Stimulated activated CD8-positive, alpha-beta memory T cell treated with anti-CD3 and anti-CD28 coated beads, Interleukin-4, amount 100 ng/mL, for 48 hours (primary cell): Measurements from ENCODE around the gene SP1.
"Not testable (repeated sequence)": the region's sequence is repeated elsewhere in the genome, so short reads cannot be mapped to it uniquely, and the experiment has no call there.

ENCODE experiments used
- DNase-seq: peaks from one replicate; pipeline ENCODE4 v3.0.0-alpha.2; 2020

The SP1 gene

DNA sequence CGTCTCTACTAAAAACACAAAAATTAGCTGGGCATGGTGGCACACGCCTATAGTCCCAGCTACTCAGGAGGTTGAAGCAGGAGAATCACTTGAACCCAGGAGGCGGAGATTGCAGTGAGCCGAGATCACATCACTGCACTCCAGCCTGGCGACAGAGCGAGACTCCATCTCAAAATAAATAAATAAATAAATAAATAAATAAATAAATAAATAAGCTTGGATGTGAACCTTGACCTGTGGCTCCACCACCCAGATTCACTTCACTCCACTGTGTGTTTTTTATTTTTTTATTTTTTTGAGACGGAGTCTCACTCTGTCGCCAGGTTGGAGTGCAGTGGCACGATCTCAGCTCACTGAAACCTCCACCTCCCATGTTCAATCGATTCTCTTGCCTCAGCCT is 18.3 kb upstream of the SP1 start:
- not testable (repeated sequence) for DNase-seq

DNA sequence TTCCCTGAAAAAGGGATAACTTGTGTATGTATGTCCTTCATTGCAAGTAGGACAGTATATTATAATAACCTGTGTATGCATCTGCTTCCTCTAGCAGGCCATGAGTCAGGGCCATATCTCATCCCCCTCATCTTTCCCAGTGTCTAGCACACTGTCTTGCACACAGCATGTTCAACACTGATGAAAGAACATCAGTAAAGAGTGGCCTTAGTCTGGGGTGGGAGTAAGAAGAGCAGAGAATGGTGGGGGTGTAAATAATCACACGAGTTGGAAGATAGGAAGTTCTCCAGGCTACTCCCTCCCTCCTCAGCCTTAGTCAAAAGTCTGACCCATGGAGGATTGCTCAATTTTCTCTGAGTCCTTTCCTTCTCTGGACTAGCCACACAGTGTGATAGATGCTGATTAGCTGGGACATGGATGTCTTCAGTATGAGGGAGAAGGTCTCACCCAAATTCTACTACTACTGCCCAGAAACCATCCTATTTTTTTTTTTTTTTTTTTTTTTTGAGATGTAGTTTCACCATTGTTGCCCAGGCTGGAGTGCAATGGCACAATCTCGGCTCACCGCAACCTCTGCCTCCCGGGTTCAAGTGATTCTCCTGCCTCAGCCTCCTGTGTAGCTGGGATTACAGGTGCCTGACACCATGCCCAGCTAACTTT is 14.6 kb upstream of the SP1 start:
- DNase-seq, result no peak

DNA sequence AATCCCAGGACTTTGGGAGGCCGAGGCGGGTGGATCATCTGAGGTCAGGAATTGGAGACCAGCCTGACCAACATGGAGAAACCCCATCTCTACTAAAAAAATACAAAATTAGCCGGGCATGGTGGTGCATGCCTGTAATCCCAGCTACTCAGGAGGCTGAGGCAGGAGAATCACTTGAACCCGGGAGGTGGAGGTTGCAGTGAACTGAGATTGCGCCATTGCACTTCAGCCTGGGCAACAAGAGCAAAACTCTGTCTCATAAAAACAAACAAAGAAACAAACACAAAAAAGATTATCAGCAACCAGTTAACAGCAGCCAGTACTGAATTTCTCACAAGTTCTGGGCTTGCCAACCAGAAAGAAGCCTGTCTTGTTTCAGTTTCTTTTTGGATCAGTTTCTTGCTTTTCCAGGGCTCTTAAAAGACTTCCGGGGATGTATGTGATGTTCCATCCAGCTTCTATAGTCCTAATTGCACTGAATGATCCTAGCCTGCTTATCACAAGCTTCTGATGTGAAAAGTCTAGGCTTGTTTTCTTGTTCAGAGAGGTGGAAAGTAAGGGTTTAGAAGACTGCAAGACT is 6.3 kb upstream of the SP1 start:
- DNase-seq, result not testable (repeated sequence)

DNA sequence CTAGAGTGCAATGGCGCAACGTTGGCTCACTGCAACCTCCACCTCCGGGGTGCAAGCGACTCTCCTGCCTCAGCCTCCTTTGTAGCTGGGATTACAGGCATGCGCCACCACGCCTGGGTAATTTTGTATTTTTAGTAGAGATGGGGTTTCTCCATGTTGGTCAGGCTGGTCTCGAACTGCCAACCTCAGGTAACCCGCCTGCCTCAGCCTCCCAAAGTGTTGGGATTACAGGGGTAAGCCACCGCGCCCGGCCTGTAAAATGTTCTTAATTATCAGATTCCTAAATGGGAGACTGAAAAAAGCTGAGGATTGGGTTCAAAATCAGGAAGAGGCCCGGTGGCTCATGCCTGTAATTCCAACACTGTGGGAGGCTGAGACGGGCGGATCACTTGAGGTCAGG is 5.7 kb upstream of the SP1 start:
- DNase-seq, result not testable (repeated sequence)

DNA sequence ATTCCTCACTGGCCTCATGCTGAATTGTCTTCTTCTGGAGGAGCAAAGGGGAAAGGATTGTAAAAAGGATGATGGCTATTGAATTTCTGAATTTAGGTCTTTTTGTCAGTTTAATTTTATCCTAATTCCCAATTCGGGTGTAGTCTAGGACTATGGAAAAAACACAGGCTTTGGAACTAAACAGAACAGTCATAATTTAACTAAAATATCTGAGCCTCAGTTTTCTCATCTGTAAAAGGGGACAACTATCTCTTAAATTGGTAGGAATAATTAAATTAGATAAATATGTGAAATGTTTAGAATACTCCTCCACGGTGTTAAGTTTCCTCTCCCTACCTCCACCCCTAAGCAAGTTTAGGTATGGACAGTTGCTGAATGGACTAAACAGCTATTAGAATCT is 3.2 kb upstream of the SP1 start:
- DNase-seq, result no peak

DNA sequence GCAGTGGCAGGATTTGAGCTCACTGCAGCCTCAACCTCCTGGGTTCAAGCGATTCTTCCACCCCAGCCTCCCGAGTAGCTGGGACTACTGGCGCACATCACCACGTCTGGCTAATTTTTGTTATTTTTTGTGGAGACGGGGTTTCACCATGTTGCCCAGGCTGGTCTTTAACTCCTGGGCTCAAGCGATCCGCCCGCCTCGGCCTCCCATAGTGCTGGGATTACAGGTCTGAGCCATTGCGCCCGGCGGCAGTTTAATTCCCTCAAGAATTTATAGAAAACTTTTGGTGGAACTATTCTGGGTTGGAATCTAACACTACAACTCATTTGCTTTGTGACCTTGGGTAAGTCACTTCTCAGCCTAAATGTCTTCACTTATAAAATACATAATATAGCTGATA is 1.8 kb upstream of the SP1 start:
- no peak for DNase-seq

DNA sequence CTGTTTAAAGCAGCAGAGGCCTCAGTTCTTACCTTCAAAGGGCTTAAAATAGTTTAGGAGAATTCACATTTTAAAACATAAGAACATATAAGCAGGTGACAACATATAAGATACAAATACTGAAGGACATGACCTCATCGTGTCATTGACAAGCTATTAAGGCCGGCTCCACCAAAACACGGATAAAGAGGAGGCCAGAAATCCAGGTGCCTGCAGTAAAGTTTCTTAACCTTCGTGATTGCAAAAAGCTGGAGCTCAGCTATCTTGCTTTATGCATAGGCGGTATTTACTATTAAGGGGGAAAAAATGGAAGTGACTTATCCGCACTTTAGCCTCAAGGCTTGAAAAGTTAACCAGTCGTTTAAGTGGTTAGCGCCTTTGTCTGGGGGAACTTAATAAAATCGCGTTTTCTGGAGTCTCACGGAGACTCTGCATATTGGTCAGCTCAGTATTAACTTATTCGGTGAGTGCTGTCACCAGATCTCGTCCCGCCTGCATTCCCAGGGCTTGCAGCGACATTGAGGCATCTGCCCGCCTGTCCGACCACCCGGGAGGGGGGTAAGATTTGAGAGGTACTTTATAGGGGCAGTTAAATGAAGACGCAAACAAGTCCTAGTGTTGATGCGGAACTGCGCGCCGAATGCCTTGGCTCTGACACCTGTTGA is 1.1 kb upstream of the SP1 start:
- no peak for DNase-seq

DNA sequence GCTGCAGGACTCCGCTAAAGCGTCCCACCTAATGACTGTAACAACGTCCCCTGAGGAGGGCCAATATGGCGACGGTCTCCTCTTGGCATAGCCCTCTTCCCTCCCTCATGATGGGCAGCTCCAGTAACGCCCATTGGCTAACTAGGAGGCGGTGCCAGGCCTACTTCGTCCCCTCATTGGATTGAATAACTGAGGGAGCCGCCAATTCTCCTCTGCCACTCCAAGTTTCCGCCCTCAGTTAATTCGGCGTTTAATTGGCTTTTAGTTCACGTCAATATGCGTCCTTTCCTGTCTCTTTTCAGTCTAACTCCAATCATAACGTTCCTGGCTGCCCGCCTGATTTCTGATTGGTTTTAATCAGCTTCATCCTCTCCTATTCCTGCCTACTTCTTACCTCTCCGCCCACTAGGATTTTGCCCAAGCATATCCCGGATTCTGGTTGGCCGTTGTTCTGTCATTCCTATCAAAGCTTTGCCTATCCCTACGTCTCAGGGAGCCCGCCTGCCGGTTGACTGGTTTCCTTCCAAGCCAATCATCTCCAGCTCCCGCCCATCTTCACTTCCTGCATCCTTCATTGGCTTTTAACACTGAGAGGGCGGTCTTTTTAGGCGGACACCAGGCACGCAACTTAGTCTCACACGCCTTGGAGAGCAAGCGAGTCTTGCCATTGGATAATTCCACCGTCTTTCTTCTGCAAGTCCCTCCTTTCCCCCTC is 430 bp upstream of the SP1 start:
- peak; percentile 93 for DNase-seq

DNA sequence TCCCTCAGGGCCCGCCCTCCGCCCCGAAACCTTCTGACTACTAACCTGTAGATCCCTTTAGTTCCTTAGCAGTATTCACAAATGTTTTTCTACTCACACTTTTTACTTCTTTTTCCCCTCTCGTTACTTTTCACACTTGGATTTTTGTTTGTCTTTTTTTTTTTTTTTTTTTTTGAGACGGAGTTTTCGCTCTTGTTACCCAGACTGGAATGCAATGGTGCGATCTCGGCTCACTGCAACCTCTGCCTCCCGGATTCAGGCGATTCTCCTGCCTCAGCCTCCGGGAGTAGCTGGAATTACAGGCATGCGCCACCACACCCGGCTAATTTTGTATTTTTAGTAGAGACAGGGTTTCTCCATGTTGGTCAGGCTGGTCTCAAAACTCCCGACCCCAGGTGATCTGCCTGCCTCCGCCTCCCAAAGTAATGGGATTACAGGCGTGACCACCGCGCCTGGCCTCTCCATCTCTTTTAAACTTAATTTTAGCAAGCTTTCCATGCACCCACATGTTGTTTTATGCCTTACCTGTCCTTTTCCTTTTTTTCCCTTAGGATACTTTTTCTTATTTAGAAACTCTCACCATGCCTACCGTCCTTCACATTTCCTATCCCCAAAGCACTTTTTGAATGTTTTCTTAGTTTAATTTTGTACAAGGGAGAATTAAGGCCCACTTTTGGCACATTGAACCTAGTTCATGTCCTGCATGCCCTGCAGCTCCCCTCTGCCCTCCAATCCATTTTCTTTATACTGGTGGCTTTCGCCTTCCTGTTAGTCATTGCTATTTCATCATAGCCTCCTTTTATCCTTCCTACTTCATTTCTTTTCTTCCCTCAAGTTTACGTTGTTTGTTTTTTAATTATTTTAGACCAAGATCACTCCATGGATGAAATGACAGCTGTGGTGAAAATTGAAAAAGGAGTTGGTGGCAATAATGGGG is 1.1 kb downstream of the SP1 start:
- no peak for DNase-seq

DNA sequence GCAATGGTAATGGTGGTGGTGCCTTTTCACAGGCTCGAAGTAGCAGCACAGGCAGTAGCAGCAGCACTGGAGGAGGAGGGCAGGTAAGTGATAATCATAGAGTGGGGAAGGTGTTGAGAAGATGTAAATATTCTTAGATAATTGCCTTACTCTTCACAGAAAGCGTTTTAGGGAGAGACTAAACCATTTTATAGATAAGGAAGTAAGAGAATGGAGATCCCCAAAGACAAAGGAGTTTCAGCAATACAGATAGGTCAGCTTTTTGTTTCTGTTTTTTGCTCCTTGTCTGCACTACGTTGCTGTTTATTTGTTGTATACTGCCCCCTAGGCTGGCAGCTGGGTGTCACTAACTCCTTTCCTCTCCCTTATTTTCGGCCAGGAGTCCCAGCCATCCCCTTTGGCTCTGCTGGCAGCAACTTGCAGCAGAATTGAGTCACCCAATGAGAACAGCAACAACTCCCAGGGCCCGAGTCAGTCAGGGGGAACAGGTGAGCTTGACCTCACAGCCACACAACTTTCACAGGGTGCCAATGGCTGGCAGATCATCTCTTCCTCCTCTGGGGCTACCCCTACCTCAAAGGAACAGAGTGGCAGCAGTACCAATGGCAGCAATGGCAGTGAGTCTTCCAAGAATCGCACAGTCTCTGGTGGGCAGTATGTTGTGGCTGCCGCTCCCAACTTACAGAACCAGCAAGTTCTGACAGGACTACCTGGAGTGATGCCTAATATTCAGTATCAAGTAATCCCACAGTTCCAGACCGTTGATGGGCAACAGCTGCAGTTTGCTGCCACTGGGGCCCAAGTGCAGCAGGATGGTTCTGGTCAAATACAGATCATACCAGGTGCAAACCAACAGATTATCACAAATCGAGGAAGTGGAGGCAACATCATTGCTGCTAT is 2.0 kb downstream of the SP1 start:
- peak; percentile 53 for DNase-seq

DNA sequence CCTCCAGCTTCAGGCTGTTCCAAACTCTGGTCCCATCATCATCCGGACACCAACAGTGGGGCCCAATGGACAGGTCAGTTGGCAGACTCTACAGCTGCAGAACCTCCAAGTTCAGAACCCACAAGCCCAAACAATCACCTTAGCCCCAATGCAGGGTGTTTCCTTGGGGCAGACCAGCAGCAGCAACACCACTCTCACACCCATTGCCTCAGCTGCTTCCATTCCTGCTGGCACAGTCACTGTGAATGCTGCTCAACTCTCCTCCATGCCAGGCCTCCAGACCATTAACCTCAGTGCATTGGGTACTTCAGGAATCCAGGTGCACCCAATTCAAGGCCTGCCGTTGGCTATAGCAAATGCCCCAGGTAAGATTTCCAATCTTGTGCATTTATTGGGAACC is 3.3 kb downstream of the SP1 start:
- DNase-seq, result no peak

DNA sequence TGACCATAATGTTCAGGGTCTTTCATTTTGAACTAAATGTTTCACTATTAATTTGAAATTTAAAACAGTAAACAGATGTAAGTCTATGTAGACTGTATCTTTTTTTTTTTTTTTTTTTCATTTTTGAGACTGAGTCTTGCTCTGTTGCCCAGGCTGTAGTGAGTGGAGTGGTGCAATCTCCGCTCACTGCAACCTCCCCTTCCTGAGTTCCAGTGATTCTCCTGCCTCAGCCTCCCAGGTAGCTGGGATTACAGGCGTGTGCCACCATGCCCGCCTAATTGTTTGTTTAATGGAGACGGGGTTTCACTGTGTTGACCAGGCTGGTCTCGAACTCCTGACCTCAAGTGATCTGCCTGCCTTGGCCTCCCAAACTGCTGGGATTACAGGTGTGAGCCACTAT is 6.4 kb downstream of the SP1 start:
- DNase-seq, result not testable (repeated sequence)

DNA sequence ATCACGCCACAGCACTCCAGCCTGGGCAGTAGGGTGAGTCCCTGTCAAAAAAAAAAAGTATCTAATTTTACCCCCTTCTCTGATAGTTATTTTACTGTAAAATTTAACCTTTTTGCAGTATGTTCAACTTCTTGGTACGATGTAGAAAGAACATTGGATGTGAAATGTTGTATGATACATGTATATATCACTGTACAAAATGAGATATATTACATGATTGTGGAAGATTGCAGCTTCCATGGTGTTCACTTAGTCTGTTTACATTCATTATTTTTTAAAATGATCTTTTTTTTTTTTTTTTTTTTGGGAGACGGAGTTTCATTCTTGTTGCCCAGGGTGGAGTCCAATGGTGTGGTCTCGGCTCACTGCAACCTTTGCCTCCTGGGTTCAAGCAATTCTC is 9.0 kb downstream of the SP1 start:
- no peak for DNase-seq

DNA sequence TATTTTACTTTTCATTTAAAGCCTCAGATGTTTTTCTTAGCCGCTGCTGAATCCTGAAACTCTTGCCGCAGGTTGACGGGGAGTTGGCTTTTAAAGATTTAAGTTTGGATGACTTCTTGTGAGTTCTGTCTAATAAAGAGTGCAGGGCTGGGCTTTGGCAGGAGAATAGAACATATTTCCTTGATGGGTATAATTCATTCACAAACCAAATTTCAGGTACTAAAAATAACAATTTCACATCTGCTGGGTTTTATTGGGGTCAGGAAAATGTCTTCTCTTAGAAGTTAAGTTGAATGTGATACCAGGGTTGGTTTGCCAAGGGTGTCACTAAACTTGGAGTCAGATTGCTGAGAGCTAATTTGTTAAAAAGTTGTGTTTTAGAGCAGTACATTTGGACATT is 9.7 kb downstream of the SP1 start:
- no peak for DNase-seq

DNA sequence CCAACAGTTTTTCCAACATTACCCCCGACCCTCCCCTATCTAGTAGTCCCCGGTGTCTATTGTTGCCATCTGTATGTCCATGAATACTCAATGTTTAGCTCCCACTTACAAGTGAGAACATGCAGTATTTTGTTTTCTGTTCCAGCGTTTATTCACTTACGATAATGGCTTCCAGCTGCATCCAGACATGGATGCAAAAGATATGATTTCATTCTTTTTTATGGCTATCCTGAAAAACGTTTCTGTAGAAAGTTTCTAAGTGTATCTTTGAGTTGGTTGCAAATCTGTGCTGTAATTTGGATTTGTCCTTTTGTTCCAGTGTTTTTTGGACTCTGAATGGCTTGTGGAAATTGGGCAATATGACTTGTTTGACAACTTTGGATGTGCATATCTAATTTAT is 11.7 kb downstream of the SP1 start:
- no peak for DNase-seq

DNA sequence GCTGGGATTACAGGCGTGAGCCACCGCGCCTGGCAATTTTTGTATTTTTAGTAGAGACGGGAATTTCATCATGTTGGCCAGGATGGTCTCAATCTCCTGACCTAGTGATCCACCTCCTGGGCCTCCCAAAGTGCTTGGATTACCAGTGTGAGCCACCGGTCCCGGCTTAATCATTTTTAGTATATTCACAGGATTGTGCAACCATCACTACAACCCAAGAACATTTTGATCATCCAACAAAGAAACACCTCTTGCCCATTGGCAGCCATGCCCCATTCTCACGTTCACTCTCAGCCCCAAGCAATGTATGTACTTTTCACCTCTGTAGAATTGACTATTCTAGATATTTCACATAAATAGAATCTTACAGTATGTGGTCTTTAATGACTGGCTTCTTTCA is 19.9 kb downstream of the SP1 start:
- no peak for DNase-seq

DNA sequence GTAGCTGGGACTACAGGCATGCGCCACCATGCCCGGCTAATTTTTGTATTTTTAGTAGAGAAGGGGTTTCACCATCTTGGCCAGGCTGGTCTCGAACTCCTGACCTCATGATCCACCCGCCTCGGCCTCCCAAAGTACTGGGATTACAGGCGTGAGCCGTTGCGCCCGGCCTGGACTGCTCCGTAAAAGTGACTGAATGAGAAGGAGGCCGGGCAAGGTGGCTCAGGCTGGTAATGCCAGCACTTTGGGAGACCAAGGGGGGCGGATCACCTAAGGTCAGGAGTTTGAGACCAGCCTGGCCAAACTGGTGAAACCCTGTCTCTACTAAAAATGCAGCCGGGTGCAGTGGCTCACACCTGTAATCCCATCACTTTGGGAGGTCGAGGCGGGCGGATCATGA is 22.4 kb downstream of the SP1 start:
- not testable (repeated sequence) for DNase-seq

DNA sequence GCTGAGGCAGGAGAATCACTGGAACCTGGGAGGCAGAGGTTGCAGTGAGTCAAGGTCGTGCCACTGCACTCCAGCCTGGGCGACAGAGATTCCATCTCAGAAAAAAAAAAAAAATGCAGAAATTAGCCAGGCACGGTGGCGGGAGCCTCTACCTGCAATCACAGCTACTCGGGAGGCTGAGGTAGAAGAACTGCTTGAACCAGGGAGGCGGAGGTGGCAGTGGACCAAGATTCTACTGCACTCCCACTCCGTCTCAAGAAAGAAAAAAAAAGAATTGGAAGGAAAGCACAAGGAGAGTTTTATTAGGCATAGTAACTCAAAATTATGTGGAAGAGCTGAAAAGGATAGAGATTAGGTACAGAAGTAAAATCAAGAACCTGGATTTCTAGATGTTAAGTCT is 22.9 kb downstream of the SP1 start:
- DNase-seq, result no peak

DNA sequence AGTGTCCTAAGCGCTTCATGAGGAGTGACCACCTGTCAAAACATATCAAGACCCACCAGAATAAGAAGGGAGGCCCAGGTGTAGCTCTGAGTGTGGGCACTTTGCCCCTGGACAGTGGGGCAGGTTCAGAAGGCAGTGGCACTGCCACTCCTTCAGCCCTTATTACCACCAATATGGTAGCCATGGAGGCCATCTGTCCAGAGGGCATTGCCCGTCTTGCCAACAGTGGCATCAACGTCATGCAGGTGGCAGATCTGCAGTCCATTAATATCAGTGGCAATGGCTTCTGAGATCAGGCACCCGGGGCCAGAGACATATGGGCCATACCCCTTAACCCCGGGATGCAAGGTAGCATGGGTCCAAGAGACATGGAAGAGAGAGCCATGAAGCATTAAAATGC is 31.0 kb downstream of the SP1 start:
- DNase-seq, result no peak

DNA sequence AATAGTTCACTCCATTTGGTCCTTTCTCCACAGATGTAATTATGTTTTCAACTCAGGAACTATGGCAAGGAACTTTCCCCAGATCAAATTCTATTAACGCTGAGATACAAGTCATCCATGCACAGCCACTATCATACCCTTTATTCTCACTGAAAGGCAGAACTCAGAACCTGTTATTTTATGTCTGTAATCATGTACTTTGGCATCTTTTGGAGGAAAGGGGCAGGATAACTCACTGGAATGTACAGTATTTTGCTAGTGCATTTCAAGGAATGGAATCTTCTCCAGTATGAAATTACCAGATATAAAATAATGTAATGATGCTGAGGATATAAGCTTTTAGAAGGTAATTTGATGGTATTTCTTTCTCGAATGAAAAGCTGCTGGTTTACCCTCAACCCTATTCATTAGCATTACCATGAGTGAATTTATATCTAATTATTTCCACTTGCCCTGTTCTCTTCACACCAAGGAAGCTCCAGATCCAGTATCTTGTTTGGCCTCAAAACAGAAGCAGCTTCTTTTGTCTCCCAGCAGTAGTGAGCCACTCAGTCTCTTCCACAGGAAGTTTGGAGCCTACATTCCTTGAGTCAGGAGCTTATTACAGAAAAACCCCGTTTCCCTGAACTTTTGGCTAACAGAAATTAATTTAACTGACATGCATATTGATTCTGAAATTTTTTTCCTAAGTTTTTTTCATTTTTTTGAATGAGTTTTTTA is 33.7 kb downstream of the SP1 start:
- DNase-seq, result no peak
